Endodermal cell (in vitro differentiated cells): Measurements from ENCODE around the gene OR2V2. TPM values are rescaled to one million over a fixed set of nuclear protein-coding genes. Genes with fewer than 3 reads are reported as not detected.

Experiments used
- DNase-seq: peaks from one replicate; pipeline ENCODE4 v3.0.0-alpha.2; 2017
- H3K27ac ChIP-seq: 2 replicates; pipeline ENCODE4 v1.5.1; 2013; ENCODE audit warnings: mild to moderate bottlenecking, low read depth, low read length, moderate library complexity
- H3K27me3 ChIP-seq: 2 replicates; pipeline ENCODE4 v1.6.1; 2013; ENCODE audit warnings: mild to moderate bottlenecking, low read length, moderate library complexity; ENCODE audit not compliant: insufficient read depth, control insufficient read depth, poor library complexity, severe bottlenecking
- H3K36me3 ChIP-seq: 2 replicates; pipeline ENCODE4 v1.7.0; 2013; ENCODE audit warnings: mild to moderate bottlenecking, low read length, moderate library complexity; ENCODE audit not compliant: control insufficient read depth, insufficient read depth
- H3K4me1 ChIP-seq: one replicate; pipeline ENCODE4 v1.7.0; 2013; ENCODE audit warnings: low read length; ENCODE audit not compliant: control insufficient read depth, insufficient read depth
- H3K4me3 ChIP-seq: 2 replicates; pipeline ENCODE4 v1.5.1; 2013; ENCODE audit warnings: mild to moderate bottlenecking, low read length, moderate library complexity
- H3K9ac ChIP-seq: 2 replicates; pipeline ENCODE4 v1.6.1; 2013; ENCODE audit warnings: mild to moderate bottlenecking, low read length, moderate library complexity; ENCODE audit not compliant: poor library complexity, severe bottlenecking; ENCODE audit errors: extremely low read depth
- H3K9me3 ChIP-seq: 2 replicates; pipeline ENCODE4 v1.6.1; 2013; ENCODE audit warnings: mild to moderate bottlenecking, low read length, moderate library complexity; ENCODE audit not compliant: control insufficient read depth
- H3K27ac Mint-ChIP-seq: 2 replicates; pipeline ENCODE4 v1.8.0; 2020; ENCODE audit warnings: mixed read lengths
- H3K27me3 Mint-ChIP-seq: 2 replicates; pipeline ENCODE4 v1.8.0; 2021; ENCODE audit warnings: mild to moderate bottlenecking, mixed read lengths; ENCODE audit not compliant: insufficient read depth
- H3K36me3 Mint-ChIP-seq: 2 replicates; pipeline ENCODE4 v1.8.0; 2020; ENCODE audit warnings: low read depth, mixed read lengths
- H3K4me1 Mint-ChIP-seq: 2 replicates; pipeline ENCODE4 v1.8.0; 2020; ENCODE audit warnings: mixed read lengths
- H3K4me3 Mint-ChIP-seq: 2 replicates; pipeline ENCODE4 v1.8.0; 2020; ENCODE audit warnings: mild to moderate bottlenecking, moderate library complexity, mixed read lengths
- H3K9me3 Mint-ChIP-seq: 2 replicates; pipeline ENCODE4 v1.8.0; 2020; ENCODE audit warnings: mild to moderate bottlenecking, mixed read lengths
- WGBS, 2 experiments: methylation state at CpG; one replicate each; pipeline versions ENCODE4 v1.1.5 to v1.1.7; 2013; ENCODE audit warnings: missing lambda C conversion rate in 2 of 2, mixed read lengths in 1 of 2; ENCODE audit not compliant: insufficient coverage in 1 of 2, insufficient read length in 1 of 2; 5-methylcytosine and 5-hydroxymethylcytosine counted together
- total RNA-seq, 2 donors: library from RNA; stranded (reverse); fragmentation: NEBNext Ultra II Directional in 1 of 2; extraction: Animal tissue kit (Norgen Biotek cat#: 25700) in 1 of 2; gene quantifications; 2 replicates in 1 of 2; 3 replicates in 1 of 2; pipeline ENCODE4 v1.2.1, GENCODE V29; 2021
- TF ChIP-seq, protein P1 (sequence below): fragments of 200-600 bp; sonication (generic); conservative IDR thresholded peaks from 2 replicates; pipeline ENCODE4 v1.5.0; 2021; ENCODE audit warnings: antibody characterized with exemption, mild to moderate bottlenecking

Gene OR2V2
- total RNA-seq, 2 donors from 2014 or later = not detected

DNA sequence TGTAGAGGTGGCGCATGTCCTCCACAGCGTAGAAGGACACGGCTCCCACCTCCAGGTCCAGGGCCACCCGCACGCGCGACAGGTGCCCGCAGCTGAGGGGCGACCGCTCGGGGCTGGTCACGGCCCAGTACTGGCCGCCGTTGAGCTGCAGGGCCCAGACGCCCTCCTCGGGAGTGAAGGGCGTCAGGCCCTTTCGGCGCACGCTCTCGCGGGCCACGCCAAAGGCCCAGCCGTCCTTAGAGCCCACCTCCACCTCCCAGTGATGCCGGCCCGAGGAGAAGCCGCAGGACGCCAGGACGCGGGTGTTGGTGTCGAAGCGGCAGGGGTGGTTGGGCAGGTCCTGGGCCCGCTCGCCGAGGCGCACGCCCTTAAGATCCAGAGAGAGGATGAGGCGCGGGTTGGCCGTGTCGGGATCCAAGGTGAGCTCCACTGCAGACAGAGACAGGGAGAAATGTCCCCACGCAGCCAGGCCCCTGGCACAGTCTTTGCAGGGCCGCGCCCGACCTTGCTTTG is 47.9 kb downstream of the OR2V2 start:
- Mint-ChIP-seq H3K4me1 (peaks cover 5% of the 10 kb centered on the region), H3K36me3 (no peaks in the 10 kb centered on the region), H3K9me3 (no peaks in the 10 kb centered on the region), H3K27ac (no peak overlapping the region), H3K4me3 (no peak overlapping the region), H3K27me3 (peaks cover 74% of the 10 kb centered on the region)
- 95 to 96% methylated on average over 29 to 45 of the region's 45 CpGs for WGBS, 2 experiments
- no peak for DNase-seq
- Histone ChIP-seq H3K4me3 (no peak overlapping the region), H3K4me1 (peaks cover 4% of the 10 kb centered on the region), H3K9me3 (no peaks in the 10 kb centered on the region), H3K27ac (no peak overlapping the region), H3K36me3 (no peaks in the 10 kb centered on the region), H3K9ac (no peak overlapping the region), H3K27me3 (peaks cover 18% of the 10 kb centered on the region)
- TF ChIP-seq, protein P1, sequence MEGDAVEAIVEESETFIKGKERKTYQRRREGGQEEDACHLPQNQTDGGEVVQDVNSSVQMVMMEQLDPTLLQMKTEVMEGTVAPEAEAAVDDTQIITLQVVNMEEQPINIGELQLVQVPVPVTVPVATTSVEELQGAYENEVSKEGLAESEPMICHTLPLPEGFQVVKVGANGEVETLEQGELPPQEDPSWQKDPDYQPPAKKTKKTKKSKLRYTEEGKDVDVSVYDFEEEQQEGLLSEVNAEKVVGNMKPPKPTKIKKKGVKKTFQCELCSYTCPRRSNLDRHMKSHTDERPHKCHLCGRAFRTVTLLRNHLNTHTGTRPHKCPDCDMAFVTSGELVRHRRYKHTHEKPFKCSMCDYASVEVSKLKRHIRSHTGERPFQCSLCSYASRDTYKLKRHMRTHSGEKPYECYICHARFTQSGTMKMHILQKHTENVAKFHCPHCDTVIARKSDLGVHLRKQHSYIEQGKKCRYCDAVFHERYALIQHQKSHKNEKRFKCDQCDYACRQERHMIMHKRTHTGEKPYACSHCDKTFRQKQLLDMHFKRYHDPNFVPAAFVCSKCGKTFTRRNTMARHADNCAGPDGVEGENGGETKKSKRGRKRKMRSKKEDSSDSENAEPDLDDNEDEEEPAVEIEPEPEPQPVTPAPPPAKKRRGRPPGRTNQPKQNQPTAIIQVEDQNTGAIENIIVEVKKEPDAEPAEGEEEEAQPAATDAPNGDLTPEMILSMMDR = no peak

DNA sequence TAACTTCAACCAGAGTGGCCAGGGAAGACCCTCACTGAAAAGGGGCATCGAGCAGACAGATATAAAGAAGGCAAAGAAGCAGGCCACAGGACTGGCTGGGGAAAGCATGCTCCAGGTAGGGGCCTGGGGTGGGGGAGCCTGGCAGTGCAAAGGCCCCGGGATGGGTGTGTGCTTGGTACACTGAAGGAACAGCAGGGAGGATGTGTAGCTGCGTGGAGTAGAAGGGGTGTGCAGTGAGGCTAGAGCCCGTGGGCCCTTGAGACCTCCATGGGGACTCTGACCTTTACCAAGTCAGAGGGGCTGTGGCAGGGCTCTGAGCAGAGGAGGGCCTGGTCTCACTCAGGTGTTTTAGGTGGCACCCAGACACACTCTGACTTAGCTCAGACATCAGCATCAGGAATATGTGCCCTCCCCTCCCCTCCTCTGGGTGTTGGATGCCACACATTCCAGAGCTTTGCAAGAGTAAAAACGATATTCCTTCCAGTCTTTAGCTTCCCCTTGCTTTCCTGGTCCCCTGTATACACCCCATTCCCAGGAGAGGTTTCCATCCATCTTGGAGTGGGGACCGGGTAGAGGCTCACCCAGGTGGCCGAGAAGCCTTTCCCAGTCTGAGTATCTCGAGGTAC is 50.1 kb downstream of the OR2V2 start:
- TF ChIP-seq, protein P1 = no peak
- Histone ChIP-seq H3K4me3 (no peak overlapping the region), H3K9me3 (no peaks in the 10 kb centered on the region), H3K27ac (no peak overlapping the region), H3K36me3 (no peaks in the 10 kb centered on the region), H3K4me1 (peaks cover 4% of the 10 kb centered on the region), H3K9ac (no peak overlapping the region), H3K27me3 (peaks cover 31% of the 10 kb centered on the region)
- H3K27ac Mint-ChIP-seq = no peak overlapping the region
- no peak for DNase-seq
- no peak overlapping the region for H3K4me3 Mint-ChIP-seq
- no peaks in the 10 kb centered on the region for H3K9me3 Mint-ChIP-seq
- H3K36me3 Mint-ChIP-seq = no peaks in the 10 kb centered on the region
- peaks cover 5% of the 10 kb centered on the region for H3K4me1 Mint-ChIP-seq
- H3K27me3 Mint-ChIP-seq = peaks cover 84% of the 10 kb centered on the region
- 77 to 93% methylated on average over 2 to 8 of the region's 8 CpGs for WGBS, 2 experiments

DNA sequence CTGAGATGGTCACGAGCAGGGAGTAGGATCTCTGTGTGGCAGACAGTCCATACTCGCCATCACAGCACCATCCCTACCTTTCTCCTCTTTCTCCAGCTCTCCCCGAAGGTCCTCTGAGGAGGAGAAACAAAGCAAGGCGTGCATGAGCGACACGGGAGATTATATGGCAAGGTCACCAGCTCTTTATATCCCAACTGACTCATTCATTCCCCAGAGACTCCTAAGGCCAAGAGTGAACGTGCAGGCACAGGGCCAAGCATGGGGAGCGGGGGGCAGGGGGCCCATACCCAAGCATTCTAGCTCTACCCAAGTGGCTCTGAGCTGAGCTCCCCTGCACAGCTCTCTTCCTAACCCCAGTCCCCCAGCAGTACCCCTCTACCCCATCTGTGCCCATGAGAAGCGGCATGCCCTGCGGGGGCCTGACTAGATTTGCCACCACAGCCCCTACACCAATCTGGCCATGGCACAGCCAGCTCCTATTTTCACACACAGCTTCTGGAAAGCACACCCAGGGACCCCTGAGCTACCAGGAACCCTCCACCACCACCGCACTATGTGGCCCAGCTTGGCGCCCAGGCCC is 50.8 kb downstream of the OR2V2 start:
- Histone ChIP-seq H3K27me3 (peaks cover 38% of the 10 kb centered on the region), H3K27ac (no peak overlapping the region), H3K9ac (no peak overlapping the region), H3K36me3 (no peaks in the 10 kb centered on the region), H3K4me1 (peaks cover 4% of the 10 kb centered on the region), H3K9me3 (no peaks in the 10 kb centered on the region), H3K4me3 (no peak overlapping the region)
- H3K36me3 Mint-ChIP-seq = no peaks in the 10 kb centered on the region
- H3K9me3 Mint-ChIP-seq = no peaks in the 10 kb centered on the region
- WGBS, 2 experiments = 85 to 92% methylated on average over 2 to 12 of the region's 12 CpGs
- no peak overlapping the region for H3K27ac Mint-ChIP-seq
- H3K27me3 Mint-ChIP-seq = peaks cover 86% of the 10 kb centered on the region
- no peak overlapping the region for H3K4me3 Mint-ChIP-seq
- no peak for DNase-seq
- TF ChIP-seq, protein P1 = no peak
- peaks cover 5% of the 10 kb centered on the region for H3K4me1 Mint-ChIP-seq
